OCI-LY7 (cell line): ENCODE measurements around the gene SMPDL3B. TPM values are rescaled to one million over a fixed set of nuclear protein-coding genes. Genes with fewer than 3 reads are reported as not detected.

Experiments used
- Bru-seq: library from RNA; stranded (reverse); fragments of 400-500 nt; gene quantifications from one replicate; lab custom pipeline; 2021; lab: Mats Ljungman, UMichigan
- BruChase-seq, 2 experiments: library from RNA; stranded (reverse); fragments of 400-500 nt; gene quantifications; one replicate each; lab custom pipeline; 2021; lab: Mats Ljungman, UMichigan
- BruUV-seq: library from RNA; stranded (reverse); fragments of 400-500 nt; replicated peaks from 2 replicates; lab custom pipeline; 2021; lab: Mats Ljungman, UMichigan
- CTCF ChIA-PET: fragments of 300-600 bp; sonication (Branson Sonifier 250); formaldehyde crosslinking; loops from one replicate; lab custom pipeline; 2022; ENCODE audit warnings: antibody characterized with exemption; ENCODE audit not compliant: unreplicated experiment; lab: Charles Lee
- POLR2A ChIA-PET: fragments of 300-600 bp; sonication (Branson Sonifier 250); formaldehyde crosslinking; loops from one replicate; lab custom pipeline; 2022; ENCODE audit warnings: antibody characterized with exemption; lab: Charles Lee
- DNase-seq: peaks from one replicate; pipeline ENCODE4 v3.0.0-alpha.2; 2015; ENCODE audit warnings: low spot score
- H2AFZ ChIP-seq: fragments of 200-600 bp; sonication (generic), shearing (Covaris generic); 2 replicates; pipeline ENCODE4 v1.6.1; 2014; ENCODE audit warnings: mild to moderate bottlenecking, antibody characterized with exemption, low read length, moderate library complexity
- H3K27ac ChIP-seq: fragments of 200-600 bp; sonication (generic); 2 replicates; pipeline ENCODE4 v1.5.1; 2014; ENCODE audit warnings: mixed run types, low read depth, mild to moderate bottlenecking, moderate library complexity, low read length, inconsistent platforms; ENCODE audit not compliant: poor library complexity, severe bottlenecking
- H3K36me3 ChIP-seq: fragments of 200-600 bp; sonication (generic); 2 replicates; pipeline ENCODE4 v1.6.1; 2014; ENCODE audit warnings: mild to moderate bottlenecking, antibody characterized with exemption, low read length, moderate library complexity, mixed read lengths; ENCODE audit not compliant: insufficient read depth
- H3K4me1 ChIP-seq: fragments of 200-600 bp; sonication (generic); 2 replicates; pipeline ENCODE4 v1.5.1; 2014; ENCODE audit warnings: mild to moderate bottlenecking, low read length; ENCODE audit not compliant: insufficient read depth, poor library complexity, severe bottlenecking
- H3K4me2 ChIP-seq: fragments of 200-600 bp; sonication (generic); 2 replicates; pipeline ENCODE4 v1.6.1; 2014; ENCODE audit warnings: mild to moderate bottlenecking, low read length
- H3K4me3 ChIP-seq: fragments of 200-600 bp; sonication (generic); 2 replicates; pipeline ENCODE4 v1.5.1; 2014; ENCODE audit warnings: mild to moderate bottlenecking, low read depth, low read length; ENCODE audit not compliant: poor library complexity, severe bottlenecking
- H3K79me2 ChIP-seq: fragments of 200-600 bp; sonication (generic); 2 replicates; pipeline ENCODE4 v1.6.1; 2016; ENCODE audit warnings: low read depth, mild to moderate bottlenecking, low read length, moderate library complexity, mixed read lengths; ENCODE audit not compliant: insufficient read depth
- H3K9me2 ChIP-seq: fragments of 200-600 bp; sonication (generic); 2 replicates; pipeline ENCODE4 v1.6.1; 2016; ENCODE audit warnings: mild to moderate bottlenecking, low read length, mixed read lengths; ENCODE audit not compliant: insufficient read depth
- H3K9me3 ChIP-seq: fragments of 200-600 bp; sonication (generic); 2 replicates; pipeline ENCODE4 v1.6.1; 2014; ENCODE audit warnings: mild to moderate bottlenecking, mixed run types, low read length, mixed read lengths
- H4K20me1 ChIP-seq: fragments of 200-600 bp; sonication (generic); 2 replicates; pipeline ENCODE4 v1.6.1; 2014; ENCODE audit warnings: mild to moderate bottlenecking, antibody characterized with exemption, low read length, moderate library complexity, mixed read lengths; ENCODE audit not compliant: insufficient read depth
- EZH2phosphoT487 ChIP-seq: fragments of 200-600 bp; sonication (generic); IDR thresholded peaks from 2 replicates; pipeline ENCODE4 v1.6.1; 2018; ENCODE audit warnings: low read depth, borderline replicate concordance, mild to moderate bottlenecking, mixed run types, antibody characterized with exemption, low read length, moderate library complexity, mixed read lengths
- intact Hi-C: fragments of 100-400 bp; cut with micrococcal nuclease; formaldehyde crosslinking; loops from one replicate; pipeline ENCODE4 v1.10.0; 2022; ENCODE audit not compliant: unreplicated experiment
- long read RNA-seq: library from polyadenylated mRNA; stranded (forward); transcript quantifications from one replicate; pipeline ENCODE4 v2.0.0, GENCODE V29; 2022
- total RNA-seq, 2 experiments: library from RNA; depleted of rRNA in 1 of 2; stranded (reverse); fragments of >200 nt in 1 of 2; shearing (Covaris generic) in 1 of 2; gene quantifications; 2 replicates each; pipeline ENCODE4 v1.2.3, GENCODE V29; 2014 to 2022
- TF ChIP-seq, protein P1 (sequence below): fragments of 200-600 bp; sonication (generic); conservative IDR thresholded peaks from 2 replicates; pipeline ENCODE4 v1.5.1; 2014; ENCODE audit warnings: mild to moderate bottlenecking, antibody characterized with exemption, low read length, moderate library complexity, mixed read lengths

SMPDL3B gene
- 0.19 and 0.39 TPM in 2 replicates for total RNA-seq (2014; rRNA removed; shearing (Covaris generic))
- not detected in 2 replicates for total RNA-seq (2022)
- not detected for Bru-seq, nascent RNA
- percentile 6 among the genes with signal in this experiment for BruChase-seq, experiment 1, labeled RNA remaining after a 6-hour chase
- percentile 5 among the genes with signal in this experiment for BruChase-seq, experiment 2, labeled RNA remaining after a 2-hour chase
- long read RNA-seq, result 0 reads

DNA sequence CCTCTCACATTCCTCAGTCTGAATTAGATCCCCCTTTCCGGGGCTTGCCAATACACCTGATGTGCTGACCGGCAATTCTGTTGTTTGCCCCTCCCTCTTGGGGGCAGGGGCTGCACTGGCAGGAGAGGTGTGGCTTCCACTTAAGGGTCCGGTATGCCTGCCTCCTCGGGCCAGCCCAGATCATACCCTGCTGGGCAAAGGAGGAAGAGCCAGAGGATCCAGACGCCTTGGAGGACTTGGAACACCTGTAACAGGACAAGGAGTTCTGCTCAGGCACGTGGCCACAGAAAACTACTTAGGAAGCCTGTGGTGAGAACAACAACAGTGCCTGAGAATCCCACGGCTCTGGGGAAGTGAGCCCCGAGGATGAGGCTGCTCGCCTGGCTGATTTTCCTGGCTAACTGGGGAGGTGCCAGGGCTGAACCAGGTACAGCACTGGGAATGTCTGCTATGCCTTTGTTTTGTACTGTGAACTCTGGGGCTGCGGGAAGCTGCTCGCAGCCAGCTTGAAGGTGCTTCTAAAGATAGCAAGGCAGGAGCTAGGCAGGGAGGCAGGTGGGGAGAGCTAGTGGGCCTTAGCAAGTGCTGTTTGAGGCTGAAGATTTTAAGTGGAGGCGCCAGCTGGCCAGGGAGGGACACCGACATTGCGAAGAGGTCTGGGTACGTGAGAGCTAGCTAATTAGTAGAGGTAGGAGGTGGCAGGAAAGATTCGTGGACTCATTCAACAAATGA, at the start of gene SMPDL3B:
SMPDL3B (plus strand) TSS at position 183 of the 732 bp plus-strand sequence; CDS start at position 367, 184 bp downstream.
- POLR2A ChIA-PET, result no interaction called here
- peak within 1 kb of the TSS; percentile 51 for H3K4me2 ChIP-seq
- no TSS peak for BruUV-seq
- H3K27ac ChIP-seq, result no peak within 1 kb of the TSS
- no peaks in the 10 kb centered on the region for H3K9me2 ChIP-seq
- peaks cover 27% of the 10 kb centered on the region for H3K4me1 ChIP-seq
- H4K20me1 ChIP-seq, result no peaks in the 10 kb centered on the region
- intact Hi-C loops, result loop anchor here (5.0 kb wide), 1 partner anchor 78 kb away; no protein-coding TSS in a partner anchor
- TF ChIP-seq, protein P1, sequence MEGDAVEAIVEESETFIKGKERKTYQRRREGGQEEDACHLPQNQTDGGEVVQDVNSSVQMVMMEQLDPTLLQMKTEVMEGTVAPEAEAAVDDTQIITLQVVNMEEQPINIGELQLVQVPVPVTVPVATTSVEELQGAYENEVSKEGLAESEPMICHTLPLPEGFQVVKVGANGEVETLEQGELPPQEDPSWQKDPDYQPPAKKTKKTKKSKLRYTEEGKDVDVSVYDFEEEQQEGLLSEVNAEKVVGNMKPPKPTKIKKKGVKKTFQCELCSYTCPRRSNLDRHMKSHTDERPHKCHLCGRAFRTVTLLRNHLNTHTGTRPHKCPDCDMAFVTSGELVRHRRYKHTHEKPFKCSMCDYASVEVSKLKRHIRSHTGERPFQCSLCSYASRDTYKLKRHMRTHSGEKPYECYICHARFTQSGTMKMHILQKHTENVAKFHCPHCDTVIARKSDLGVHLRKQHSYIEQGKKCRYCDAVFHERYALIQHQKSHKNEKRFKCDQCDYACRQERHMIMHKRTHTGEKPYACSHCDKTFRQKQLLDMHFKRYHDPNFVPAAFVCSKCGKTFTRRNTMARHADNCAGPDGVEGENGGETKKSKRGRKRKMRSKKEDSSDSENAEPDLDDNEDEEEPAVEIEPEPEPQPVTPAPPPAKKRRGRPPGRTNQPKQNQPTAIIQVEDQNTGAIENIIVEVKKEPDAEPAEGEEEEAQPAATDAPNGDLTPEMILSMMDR, result no peak
- no peak for TF ChIP-seq EZH2phosphoT487
- H3K36me3 ChIP-seq, result no peaks in the 10 kb centered on the region
- H3K79me2 ChIP-seq, result no peaks in the 10 kb centered on the region
- peak; percentile 21 for DNase-seq
- H3K4me3 ChIP-seq, result peak within 1 kb of the TSS; percentile 34
- CTCF ChIA-PET, result no interaction called here
- no peaks in the 10 kb centered on the region for H3K9me3 ChIP-seq
- H2AFZ ChIP-seq, result peak within 1 kb of the TSS; percentile 65; the same call in 1 of the 2 replicates

DNA sequence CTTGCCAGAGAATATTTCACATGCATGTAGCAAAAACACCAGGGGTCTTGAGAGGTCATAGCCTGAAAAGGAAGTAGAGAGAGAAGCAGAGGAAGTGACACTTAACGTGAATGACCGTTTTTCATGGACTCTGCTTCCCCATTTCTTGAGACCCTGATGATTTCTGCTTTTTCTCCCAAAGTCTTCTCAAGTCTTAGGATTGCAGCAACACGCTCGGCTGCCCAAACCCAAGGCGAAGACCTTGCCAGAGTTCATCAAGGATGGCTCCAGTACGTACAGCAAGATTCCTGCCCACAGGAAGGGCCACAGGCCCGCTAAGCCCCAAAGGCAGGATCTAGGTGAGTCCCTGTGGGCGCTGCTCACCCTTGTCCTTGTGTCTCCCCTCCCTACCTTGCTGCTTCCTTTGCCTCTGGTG, 49.7 kb upstream of the SMPDL3B start:
- POLR2A ChIA-PET, result no interaction called here
- Histone ChIP-seq H4K20me1 (no peaks in the 10 kb centered on the region), H3K4me2 (peak overlapping the region; percentile 0; the same call in 1 of the 2 replicates), H3K27ac (no peak overlapping the region), H3K79me2 (no peaks in the 10 kb centered on the region), H3K4me1 (peaks cover 65% of the 10 kb centered on the region), H3K36me3 (peaks cover 31% of the 10 kb centered on the region), H3K9me3 (no peaks in the 10 kb centered on the region), H3K4me3 (no peak overlapping the region), H2AFZ (no peak overlapping the region), H3K9me2 (no peaks in the 10 kb centered on the region)
- intact Hi-C loops, result no loop called here
- CTCF ChIA-PET, result no interaction called here
- TF ChIP-seq, protein P1, result no peak
- no peak for TF ChIP-seq EZH2phosphoT487
- BruUV-seq, result no TSS peak
- no peak for DNase-seq
